Regular cardiac myocyte (primary cell): ENCODE measurements around the gene EPB41L2. TPM values are rescaled to one million over a fixed set of nuclear protein-coding genes. Genes with fewer than 3 reads are reported as not detected.

ENCODE experiments used
- total RNA-seq: library from RNA; depleted of rRNA; stranded (reverse); fragments of >200 nt; gene quantifications from 2 replicates; pipeline ENCODE4 v1.2.3, GENCODE V29; 2014

EPB41L2 gene
- 102 and 121 TPM in 2 replicates for total RNA-seq

DNA sequence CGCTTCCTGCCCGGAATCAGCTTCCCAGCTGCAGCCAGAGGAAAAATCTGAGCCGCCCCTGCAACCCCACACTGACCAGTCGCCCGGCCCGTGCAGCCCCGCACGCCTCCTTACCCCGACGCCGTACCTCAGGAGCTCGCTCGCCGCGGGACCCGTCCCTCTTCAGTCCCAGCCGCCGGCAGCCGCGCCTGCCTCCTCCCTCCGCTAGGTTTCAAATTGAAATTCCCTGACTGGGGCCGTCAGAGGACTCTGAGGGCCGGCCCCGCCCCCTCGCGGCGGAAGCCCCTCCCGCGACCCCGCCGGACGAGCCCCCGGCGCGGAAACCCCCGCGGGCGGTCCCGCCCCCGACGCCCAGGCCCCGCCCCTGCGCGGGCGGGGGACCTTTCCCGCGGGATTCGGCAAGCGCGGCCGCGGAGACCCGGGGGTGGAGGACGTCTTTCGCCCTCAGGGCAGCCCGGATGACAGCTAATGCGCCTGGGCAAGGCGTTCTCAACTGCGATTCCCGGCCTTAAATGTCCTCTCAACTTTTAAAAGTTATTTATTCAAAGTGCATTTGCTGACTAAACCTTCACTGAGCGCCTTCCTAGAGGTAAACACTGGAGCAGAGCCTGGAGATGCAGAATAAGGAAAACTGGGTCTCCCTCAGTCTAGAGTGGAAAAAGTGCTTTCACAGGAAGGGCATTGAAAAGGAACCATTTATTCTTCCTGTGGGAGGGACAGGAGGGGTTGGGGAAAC, at the start of gene EPB41L2:
Gene EPB41L2 (minus strand): TSS at position 218 of the 736 bp plus-strand sequence. CDS start 106,760 bp downstream, outside the sequence.

DNA sequence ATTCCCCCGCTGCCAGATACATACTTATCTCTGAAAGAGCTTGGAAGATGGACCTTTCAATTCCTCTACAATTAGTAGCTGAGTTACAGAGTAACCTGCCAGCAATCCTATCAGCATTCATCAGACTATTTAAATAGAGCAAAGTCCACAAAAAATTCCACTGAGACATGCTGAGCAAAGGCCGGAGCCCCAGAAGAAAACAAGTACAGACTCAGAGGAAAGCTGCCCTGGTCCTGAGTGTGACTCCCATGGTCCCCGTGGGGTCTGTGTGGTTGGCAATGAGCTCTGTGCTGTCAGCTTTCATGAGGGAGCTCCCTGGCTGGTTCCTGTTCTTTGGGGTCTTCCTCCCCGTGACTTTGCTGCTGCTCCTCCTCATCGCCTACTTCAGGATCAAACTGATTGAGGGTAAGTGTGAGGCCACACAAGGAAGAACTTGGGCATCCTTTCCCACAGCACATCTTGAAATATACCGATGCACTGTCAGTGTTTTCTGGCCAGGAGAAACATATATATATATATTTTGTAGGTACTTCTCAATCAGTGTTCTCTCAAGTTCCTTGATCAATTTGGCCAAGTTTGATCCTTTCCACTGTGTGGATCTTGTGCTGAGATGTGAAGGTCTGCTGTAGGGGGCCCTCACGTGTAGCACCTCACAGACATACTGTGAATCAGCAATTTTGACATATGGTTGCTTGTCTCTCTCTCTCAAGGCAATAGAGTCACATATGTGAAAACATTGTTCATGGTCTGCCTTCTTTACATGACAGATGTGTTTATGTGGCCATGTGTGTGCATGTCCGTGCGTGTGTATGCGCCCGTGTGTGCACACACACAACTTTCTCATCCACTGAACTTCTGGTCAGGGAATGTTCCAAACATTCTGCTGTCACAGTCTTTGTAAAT, 235.5 kb downstream of the EPB41L2 start, which contains the start of gene SMLR1:
Gene SMLR1 (plus strand): TSS at position 160 of the 903 bp plus-strand sequence. CDS start 8 bp downstream, at position 168.

Other genes starting within 250 kb of the EPB41L2 start
- 0.19 TPM in 1 of 2 replicates, not detected in the other for gene SMLR1, start 235.8 kb downstream of the EPB41L2 start, total RNA-seq
- 8.6 and 23.7 TPM in 2 replicates for gene AKAP7, start 72.2 kb upstream of the EPB41L2 start, total RNA-seq